HepG2 (cell line): ENCODE data around the gene PFN1. TPM values are rescaled to one million over a fixed set of nuclear protein-coding genes. Genes with fewer than 3 reads are reported as not detected.

Source experiments
- CBX1 ChIP-seq: IDR thresholded peaks from one replicate; pipeline ENCODE4 v1.6.1; 2016; ENCODE audit warnings: antibody characterized with exemption, low read depth
- FOXM1 ChIP-seq: sonication (generic); formaldehyde crosslinking; IDR thresholded peaks from 2 replicates; pipeline ENCODE4 v1.5.0; 2020; ENCODE audit warnings: missing genetic modification reagents
- GFI1 ChIP-seq: sonication (generic); formaldehyde crosslinking; IDR thresholded peaks from 2 replicates; pipeline ENCODE4 v1.5.0; 2020; ENCODE audit warnings: missing genetic modification reagents, mild to moderate bottlenecking, borderline replicate concordance
- MEIS1 ChIP-seq: sonication (generic); formaldehyde crosslinking; IDR thresholded peaks from 2 replicates; pipeline ENCODE4 v1.9.0; 2021; ENCODE audit warnings: mild to moderate bottlenecking, missing genetic modification reagents, moderate library complexity, borderline replicate concordance
- NR2C2 ChIP-seq: sonication (generic); formaldehyde crosslinking; IDR thresholded peaks from 2 replicates; pipeline ENCODE4 v1.4.0; 2020; ENCODE audit warnings: missing genetic modification reagents, mild to moderate bottlenecking, moderate library complexity, borderline replicate concordance
- SAP130 ChIP-seq: IDR thresholded peaks from 2 replicates; pipeline ENCODE4 v1.6.1; 2016; ENCODE audit warnings: low read depth
- SIX1 ChIP-seq: sonication (generic); formaldehyde crosslinking; IDR thresholded peaks from 2 replicates; pipeline ENCODE4 v1.4.0; 2020; ENCODE audit warnings: missing genetic modification reagents, borderline replicate concordance
- TBX2 ChIP-seq: sonication (generic); formaldehyde crosslinking; IDR thresholded peaks from 2 replicates; pipeline ENCODE4 v1.5.0; 2020; ENCODE audit warnings: missing genetic modification reagents, mild to moderate bottlenecking, borderline replicate concordance
- THAP11 ChIP-seq: IDR thresholded peaks from 2 replicates; pipeline ENCODE4 v1.6.1; 2016; ENCODE audit warnings: missing biosample characterization, missing genetic modification reagents
- THRA ChIP-seq: sonication (generic); formaldehyde crosslinking; IDR thresholded peaks from 2 replicates; pipeline ENCODE4 v1.4.0; 2020; ENCODE audit warnings: missing genetic modification reagents, borderline replicate concordance
- TP53 ChIP-seq: sonication (generic); formaldehyde crosslinking; conservative IDR thresholded peaks from 2 replicates; pipeline ENCODE4 v1.4.0; 2020; ENCODE audit warnings: missing genetic modification reagents
- ZBTB37 ChIP-seq: sonication (generic); formaldehyde crosslinking; IDR thresholded peaks from 2 replicates; pipeline ENCODE4 v1.4.0; 2020; ENCODE audit warnings: mild to moderate bottlenecking, missing genetic modification reagents
- ZC3H13 ChIP-seq: sonication (generic); formaldehyde crosslinking; IDR thresholded peaks from 2 replicates; pipeline ENCODE4 v1.8.1; 2023; ENCODE audit warnings: mild to moderate bottlenecking, missing genetic modification reagents, moderate library complexity
- ZC3H4 ChIP-seq: sonication (generic); formaldehyde crosslinking; IDR thresholded peaks from 2 replicates; pipeline ENCODE4 v1.4.0; 2020; ENCODE audit warnings: missing genetic modification reagents, borderline replicate concordance
- ZNF318 ChIP-seq: sonication (generic); formaldehyde crosslinking; IDR thresholded peaks from 2 replicates; pipeline ENCODE4 v1.4.0; 2020; ENCODE audit warnings: mild to moderate bottlenecking, missing genetic modification reagents
- ZNF776 ChIP-seq: sonication (generic); formaldehyde crosslinking; IDR thresholded peaks from 2 replicates; pipeline ENCODE4 v1.4.0; 2020; ENCODE audit warnings: mild to moderate bottlenecking, missing genetic modification reagents
- ZNF883 ChIP-seq: sonication (generic); formaldehyde crosslinking; IDR thresholded peaks from 2 replicates; pipeline ENCODE4 v1.5.1; 2020; ENCODE audit warnings: mild to moderate bottlenecking, missing genetic modification reagents; ENCODE audit errors: not compliant biosample characterization
- polyA plus RNA-seq, 8 experiments: library from polyadenylated mRNA; depleted of rRNA in 3 of 8; stranded (reverse) in 7 of 8; unstranded in 1 of 8; fragments of >200 nt; fragmentation: Illumina TruSeq in 4 of 8; extraction: Trizol in 4 of 8; gene quantifications; 2 replicates each; pipeline versions ENCODE4 v1.2.1 to v1.2.3, GENCODE V29; 2011 to 2016; ENCODE audit warnings: low read depth in 4 of 8, missing spikeins in 1 of 8, mixed read lengths in 1 of 8; ENCODE audit not compliant: insufficient read depth in 1 of 8
- total RNA-seq, 5 experiments: library from RNA; depleted of rRNA; stranded (reverse); fragments of >200 nt; fragmentation: Illumina TruSeq; extraction: Trizol; gene quantifications; 2 replicates each; pipeline ENCODE4 v1.2.3, GENCODE V29; 2016; ENCODE audit warnings: low read depth in 1 of 5

Gene PFN1
- total and polyA plus RNA-seq, 2 of the 13 experiments (the other 11 are each of a cell fraction or from before 2014, with no cell fraction given), result 494 to 613 TPM

- TF ChIP-seq ZNF318 (CRISPR knock-in tag) (no peak), ZBTB37 (CRISPR knock-in tag) (no peak), THRA (CRISPR knock-in tag) (peak; percentile 19; the same call in 1 of the 2 replicates), FOXM1 (no peak), SAP130 (CRISPR knock-in tag) (no peak; the same call in none of the 2 replicates), MEIS1 (0 out of 2 replicates have a peak, but pooled peaks have one; percentile 58), NR2C2 (CRISPR knock-in tag) (0 out of 2 replicates have a peak, but pooled peaks have one; percentile 45), CBX1 (no peak), ZC3H4 (CRISPR knock-in tag) (no peak), THAP11 (CRISPR knock-in tag) (peak; percentile 46; the same call in 1 of the 2 replicates), ZNF776 (peak; percentile 22), TBX2 (CRISPR knock-in tag) (peak; percentile 41), ZNF883 (CRISPR knock-in tag) (no peak), ZC3H13 (CRISPR knock-in tag) (0 out of 2 replicates have a peak, but pooled peaks have one; percentile 12), GFI1 (CRISPR knock-in tag) (0 out of 2 replicates have a peak, but pooled peaks have one; percentile 63), TP53 (CRISPR knock-in tag) (no peak), SIX1 (no peak)
Observed at GRCh38 chr17:4997302-4998026, 49.1 kb upstream of the PFN1 start, which contains the start of the genes INCA1 and KIF1C (continued).
